GM12801 (cell line): ENCODE measurements around the gene DPYSL4.

Source experiments
- CTCF ChIP-seq: IDR thresholded peaks from one replicate; pipeline ENCODE4 v1.5.1; 2011; ENCODE audit warnings: control low read depth; ENCODE audit not compliant: insufficient read length; ENCODE audit errors: extremely low read depth

The DPYSL4 gene

GRCh38 chr10:132196178-132197113 lies 9.7 kb downstream of the DPYSL4 start:
- no peak for TF ChIP-seq CTCF

GRCh38 chr10:132197271-132198067 lies 10.7 kb downstream of the DPYSL4 start:
- TF ChIP-seq CTCF, result no peak

- no peak for TF ChIP-seq CTCF
Measured at GRCh38 chr10:132198068-132198370, 11.3 kb downstream of the DPYSL4 start.

GRCh38 chr10:132198381-132199181 lies 11.8 kb downstream of the DPYSL4 start:
- no peak for TF ChIP-seq CTCF

GRCh38 chr10:132199268-132199853 lies 12.6 kb downstream of the DPYSL4 start:
- TF ChIP-seq CTCF, result no peak

- TF ChIP-seq CTCF, result no peak
Measured at GRCh38 chr10:132199854-132200311, 13.1 kb downstream of the DPYSL4 start.
